Neural crest cell (in vitro differentiated cells): Measurements from ENCODE around the gene ADCY3. TPM values are rescaled to one million over a fixed set of nuclear protein-coding genes. Genes with fewer than 3 reads are reported as not detected.

ENCODE experiments used
- DNase-seq: peaks from one replicate; pipeline ENCODE4 v3.0.0; 2021; ENCODE audit warnings: low read depth, mixed read lengths, low spot score
- H3K27ac Mint-ChIP-seq: one replicate; pipeline ENCODE4 v1.8.0; 2021; ENCODE audit warnings: mild to moderate bottlenecking, mixed read lengths; ENCODE audit not compliant: unreplicated experiment
- H3K27me3 Mint-ChIP-seq: 2 replicates; pipeline ENCODE4 v1.8.0; 2021; ENCODE audit warnings: low read depth, mild to moderate bottlenecking, mixed read lengths
- H3K36me3 Mint-ChIP-seq: 2 replicates; pipeline ENCODE4 v1.8.0; 2021; ENCODE audit warnings: low read depth, mild to moderate bottlenecking, mixed read lengths
- H3K4me1 Mint-ChIP-seq: 2 replicates; pipeline ENCODE4 v1.8.0; 2021; ENCODE audit warnings: mixed read lengths
- H3K4me3 Mint-ChIP-seq: one replicate; pipeline ENCODE4 v1.8.0; 2021; ENCODE audit warnings: mild to moderate bottlenecking, mixed read lengths
- H3K9me3 Mint-ChIP-seq: 2 replicates; pipeline ENCODE4 v1.8.0; 2021; ENCODE audit warnings: mixed read lengths
- CTCF ChIP-seq: fragments of 200-600 bp; sonication (generic); conservative IDR thresholded peaks from 2 replicates; pipeline ENCODE4 v1.5.0; 2021; ENCODE audit warnings: antibody characterized with exemption, mild to moderate bottlenecking
- total RNA-seq: library from RNA; stranded (reverse); gene quantifications from 2 replicates; pipeline ENCODE4 v1.2.1, GENCODE V29; 2021

The ADCY3 gene
- total RNA-seq, 1 donor from 2014 or later = 49.2 TPM

- peaks cover 18% of the 10 kb centered on the region for H3K4me1 Mint-ChIP-seq
- H3K27ac Mint-ChIP-seq = no peak overlapping the region
- no peaks in the 10 kb centered on the region for H3K27me3 Mint-ChIP-seq
- no peak for DNase-seq
- no peaks in the 10 kb centered on the region for H3K9me3 Mint-ChIP-seq
- H3K36me3 Mint-ChIP-seq = peaks cover 4% of the 10 kb centered on the region
- no peak for TF ChIP-seq CTCF
- H3K4me3 Mint-ChIP-seq = no peak overlapping the region
These were observed 62.3 kb downstream of the ADCY3 start for GRCh38 chr2:24857746-24858145.

GRCh38 chr2:24856791-24857211, 63.2 kb downstream of the ADCY3 start:
- H3K9me3 Mint-ChIP-seq = no peaks in the 10 kb centered on the region
- no peak overlapping the region for H3K4me3 Mint-ChIP-seq
- H3K36me3 Mint-ChIP-seq = peaks cover 4% of the 10 kb centered on the region
- no peak for DNase-seq
- no peak for TF ChIP-seq CTCF
- peaks cover 18% of the 10 kb centered on the region for H3K4me1 Mint-ChIP-seq
- H3K27me3 Mint-ChIP-seq = no peaks in the 10 kb centered on the region
- H3K27ac Mint-ChIP-seq = no peak overlapping the region

GRCh38 chr2:24855726-24856125, 64.3 kb downstream of the ADCY3 start:
- Mint-ChIP-seq H3K36me3 (peaks cover 4% of the 10 kb centered on the region), H3K4me1 (peaks cover 18% of the 10 kb centered on the region), H3K4me3 (no peak overlapping the region), H3K9me3 (no peaks in the 10 kb centered on the region), H3K27ac (peak overlapping the region; percentile 89), H3K27me3 (no peaks in the 10 kb centered on the region)
- TF ChIP-seq CTCF = no peak
- DNase-seq = no peak

- Mint-ChIP-seq H3K4me1 (peaks cover 18% of the 10 kb centered on the region), H3K4me3 (no peak overlapping the region), H3K36me3 (peaks cover 4% of the 10 kb centered on the region), H3K9me3 (no peaks in the 10 kb centered on the region), H3K27ac (no peak overlapping the region), H3K27me3 (no peaks in the 10 kb centered on the region)
- no peak for DNase-seq
- no peak for TF ChIP-seq CTCF
These were observed 64.9 kb downstream of the ADCY3 start for GRCh38 chr2:24855022-24855622.

GRCh38 chr2:24853996-24854395, 66.0 kb downstream of the ADCY3 start:
- TF ChIP-seq CTCF = no peak
- H3K4me1 Mint-ChIP-seq = peaks cover 18% of the 10 kb centered on the region
- no peak overlapping the region for H3K4me3 Mint-ChIP-seq
- H3K27me3 Mint-ChIP-seq = no peaks in the 10 kb centered on the region
- no peak for DNase-seq
- H3K27ac Mint-ChIP-seq = peak overlapping the region; percentile 13
- peaks cover 4% of the 10 kb centered on the region for H3K36me3 Mint-ChIP-seq
- no peaks in the 10 kb centered on the region for H3K9me3 Mint-ChIP-seq
